ENCODE measurements around the gene MRFAP1. TPM values are rescaled to one million over a fixed set of nuclear protein-coding genes. Genes with fewer than 3 reads are reported as not detected.

MRFAP1 gene
- total RNA-seq, 1 donor from 2014 or later = 166 TPM

- H3K36me3 ChIP-seq = peaks cover 0 to 67% of the 10 kb centered on the region in 2 donors
- intact Hi-C loops (cut with DNase I) = no loop called here
- TF ChIP-seq POLR2AphosphoS5 (IDR thresholded peaks at IDR 0.05; ENCODE audit: insufficient read depth in 1 of 2, low read depth in 1 of 2) = no peak
- TF ChIP-seq POLR2A (IDR thresholded peaks at IDR 0.05) = no peak
- TF ChIP-seq CTCF (IDR thresholded peaks at IDR 0.05) = no peak
- no peak overlapping the region for H3K27ac ChIP-seq
- no peaks in the 10 kb centered on the region for H3K9me3 ChIP-seq
- DNase-seq (ENCODE audit: extremely low spot score in 2 of 2) = no peak
- H3K4me3 ChIP-seq = no peak overlapping the region
- no peaks in the 10 kb centered on the region for H3K27me3 ChIP-seq
- no peaks in the 10 kb centered on the region for H3K4me1 ChIP-seq
Observed at GRCh38 chr4:6605605-6606004, 34.9 kb upstream of the MRFAP1 start.

GRCh38 chr4:6606465-6607235 is 33.8 kb upstream of the MRFAP1 start:
- intact Hi-C loops (cut with DNase I) = no loop called here
- TF ChIP-seq POLR2AphosphoS5 (IDR thresholded peaks at IDR 0.05; ENCODE audit: insufficient read depth in 1 of 2, low read depth in 1 of 2) = no peak
- TF ChIP-seq POLR2A (IDR thresholded peaks at IDR 0.05) = no peak
- no peak for TF ChIP-seq CTCF (IDR thresholded peaks at IDR 0.05)
- H3K27ac ChIP-seq = no peak overlapping the region

GRCh38 chr4:6607368-6608055 is 33.0 kb upstream of the MRFAP1 start:
- Histone ChIP-seq H3K4me1 (no peaks in the 10 kb centered on the region), H3K27me3 (no peaks in the 10 kb centered on the region), H3K36me3 (peaks cover 0 to 69% of the 10 kb centered on the region in 2 donors), H3K4me3 (no peak overlapping the region), H3K27ac (no peak overlapping the region), H3K9me3 (no peaks in the 10 kb centered on the region)
- no peak for DNase-seq (ENCODE audit: extremely low spot score in 2 of 2)
- intact Hi-C loops (cut with DNase I) = no loop called here
- TF ChIP-seq POLR2A (IDR thresholded peaks at IDR 0.05) (no peak), CTCF (IDR thresholded peaks at IDR 0.05) (no peak), POLR2AphosphoS5 (IDR thresholded peaks at IDR 0.05; ENCODE audit: insufficient read depth in 1 of 2, low read depth in 1 of 2) (no peak)

More at GRCh38 chr4:6606465-6607235, 33.8 kb upstream of the MRFAP1 start:
- Histone ChIP-seq H3K4me1 (no peaks in the 10 kb centered on the region), H3K36me3 (peaks cover 0 to 69% of the 10 kb centered on the region in 2 donors), H3K4me3 (no peak overlapping the region), H3K27me3 (no peaks in the 10 kb centered on the region), H3K9me3 (no peaks in the 10 kb centered on the region)
- no peak for DNase-seq (ENCODE audit: extremely low spot score in 2 of 2)

GRCh38 chr4:6608758-6609414 is 31.6 kb upstream of the MRFAP1 start:
- Histone ChIP-seq H3K36me3 (peaks cover 0 to 55% of the 10 kb centered on the region in 2 donors), H3K4me1 (no peaks in the 10 kb centered on the region), H3K27me3 (no peaks in the 10 kb centered on the region), H3K27ac (no peak overlapping the region), H3K4me3 (no peak overlapping the region), H3K9me3 (no peaks in the 10 kb centered on the region)
- intact Hi-C loops (cut with DNase I) = no loop called here
- DNase-seq (ENCODE audit: extremely low spot score in 2 of 2) = no peak
- TF ChIP-seq CTCF (IDR thresholded peaks at IDR 0.05) (no peak), POLR2A (IDR thresholded peaks at IDR 0.05) (no peak), POLR2AphosphoS5 (IDR thresholded peaks at IDR 0.05; ENCODE audit: insufficient read depth in 1 of 2, low read depth in 1 of 2) (no peak)
